GM12864 (cell line): ENCODE results near the gene DYRK1A.

Source experiments
- DNase-seq: peaks from one replicate; pipeline ENCODE4 v3.0.0-alpha.2; 2011; ENCODE audit warnings: low read depth
- H3K4me3 ChIP-seq: 2 replicates; pipeline ENCODE4 v1.5.1; 2011; ENCODE audit warnings: mild to moderate bottlenecking, low read depth, low read length, control low read depth
- TF ChIP-seq, protein P1 (sequence below): IDR thresholded peaks from 2 replicates; pipeline ENCODE4 v1.5.1; 2011; ENCODE audit warnings: low read depth, mild to moderate bottlenecking, moderate library complexity, low read length, control low read depth, inconsistent platforms; ENCODE audit errors: missing control alignments

DYRK1A gene

DNA sequence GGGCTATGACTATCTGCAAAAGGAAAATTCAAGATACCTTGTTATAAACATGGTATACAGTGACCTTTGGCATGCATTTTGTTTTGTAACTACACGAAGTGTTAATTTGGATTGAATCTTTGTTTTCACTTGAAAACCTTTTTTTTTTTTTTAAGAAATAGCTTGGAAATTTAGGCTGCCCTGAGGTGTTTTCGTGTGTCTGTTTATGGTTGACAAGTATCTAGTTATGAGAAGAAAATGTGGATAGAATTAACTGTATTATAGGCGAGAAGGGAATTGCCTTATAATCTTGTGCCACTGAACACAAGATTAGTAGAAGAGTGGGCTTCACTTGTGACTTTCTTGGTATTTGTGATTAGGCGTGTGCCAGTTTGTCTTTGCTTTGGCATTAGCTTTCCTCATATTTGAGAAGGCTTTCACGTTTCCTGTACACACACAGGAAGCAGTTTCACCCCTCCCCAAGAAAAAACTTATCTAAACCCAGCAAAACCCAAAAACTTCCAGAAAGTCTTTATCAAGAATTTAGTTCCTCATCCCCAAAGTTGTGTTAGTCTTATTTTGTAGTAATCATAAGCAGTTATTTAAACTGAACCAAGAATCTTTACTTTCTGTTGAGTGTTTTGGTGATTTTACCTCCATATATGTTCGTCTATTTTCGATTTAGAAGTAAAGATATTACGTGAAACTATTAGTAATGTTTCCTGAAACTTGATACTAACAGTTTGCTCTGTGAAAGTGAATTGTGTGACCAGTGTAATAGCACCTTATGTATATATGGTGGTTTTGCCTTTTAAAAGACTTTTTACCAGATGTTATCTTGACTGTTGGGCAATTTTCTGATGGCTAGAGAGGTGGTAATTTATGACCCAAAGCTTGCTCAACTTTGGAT, 3.8 kb downstream of the DYRK1A start:
- H3K4me3 ChIP-seq = peak overlapping the region; percentile 35
- TF ChIP-seq, protein P1, sequence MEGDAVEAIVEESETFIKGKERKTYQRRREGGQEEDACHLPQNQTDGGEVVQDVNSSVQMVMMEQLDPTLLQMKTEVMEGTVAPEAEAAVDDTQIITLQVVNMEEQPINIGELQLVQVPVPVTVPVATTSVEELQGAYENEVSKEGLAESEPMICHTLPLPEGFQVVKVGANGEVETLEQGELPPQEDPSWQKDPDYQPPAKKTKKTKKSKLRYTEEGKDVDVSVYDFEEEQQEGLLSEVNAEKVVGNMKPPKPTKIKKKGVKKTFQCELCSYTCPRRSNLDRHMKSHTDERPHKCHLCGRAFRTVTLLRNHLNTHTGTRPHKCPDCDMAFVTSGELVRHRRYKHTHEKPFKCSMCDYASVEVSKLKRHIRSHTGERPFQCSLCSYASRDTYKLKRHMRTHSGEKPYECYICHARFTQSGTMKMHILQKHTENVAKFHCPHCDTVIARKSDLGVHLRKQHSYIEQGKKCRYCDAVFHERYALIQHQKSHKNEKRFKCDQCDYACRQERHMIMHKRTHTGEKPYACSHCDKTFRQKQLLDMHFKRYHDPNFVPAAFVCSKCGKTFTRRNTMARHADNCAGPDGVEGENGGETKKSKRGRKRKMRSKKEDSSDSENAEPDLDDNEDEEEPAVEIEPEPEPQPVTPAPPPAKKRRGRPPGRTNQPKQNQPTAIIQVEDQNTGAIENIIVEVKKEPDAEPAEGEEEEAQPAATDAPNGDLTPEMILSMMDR = no peak
- no peak for DNase-seq

DNA sequence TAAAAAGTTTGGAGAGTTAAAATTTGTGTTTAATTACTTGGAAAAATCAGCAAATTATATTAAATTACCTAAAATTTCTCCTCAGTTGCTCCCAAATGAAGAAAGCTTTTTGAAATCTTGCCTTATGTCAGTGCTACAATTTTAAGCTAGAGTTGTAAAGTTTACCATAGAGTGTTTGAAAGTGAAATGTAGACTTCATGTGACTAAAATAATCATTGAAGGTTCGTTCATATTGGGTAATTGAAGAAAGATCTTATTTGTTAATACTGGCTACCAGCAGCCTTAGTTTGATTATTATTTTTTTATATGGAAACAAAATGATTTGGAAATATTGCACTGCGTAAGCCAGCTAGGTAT, 4.4 kb downstream of the DYRK1A start:
- no peak for DNase-seq
- H3K4me3 ChIP-seq = no peak overlapping the region; the same call in 1 of the 2 replicates
- TF ChIP-seq, protein P1 = no peak

DNA sequence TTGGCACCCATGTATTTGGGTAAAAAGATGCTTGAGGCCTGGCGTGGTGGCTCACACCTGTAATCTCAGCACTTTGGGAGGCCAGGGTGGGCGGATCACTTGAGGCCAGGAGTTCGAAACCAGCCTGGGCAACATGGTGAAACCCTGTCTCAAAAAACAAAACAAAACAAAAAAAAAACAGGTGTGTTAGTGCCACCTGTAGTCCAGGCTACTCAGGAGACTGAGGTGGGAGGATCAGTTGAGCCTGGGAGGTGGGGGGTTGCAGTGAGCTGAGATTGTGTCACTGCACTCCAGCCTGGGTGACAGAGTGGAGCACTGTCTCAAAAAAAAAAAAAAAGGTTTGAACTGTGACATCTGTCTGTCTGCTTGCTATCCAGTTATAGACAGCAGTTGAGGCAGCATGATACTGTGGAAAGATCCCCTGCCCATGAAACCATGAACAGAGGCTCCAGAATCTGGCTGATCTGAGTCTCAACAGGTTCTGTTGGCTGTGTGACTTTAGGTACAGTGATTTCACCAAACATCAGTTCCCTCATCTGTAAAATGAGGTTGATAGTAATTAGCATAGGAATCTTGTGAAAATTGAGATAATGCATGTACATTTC, 5.7 kb downstream of the DYRK1A start:
- DNase-seq = no peak
- TF ChIP-seq, protein P1 = no peak
- H3K4me3 ChIP-seq = no peak overlapping the region

DNA sequence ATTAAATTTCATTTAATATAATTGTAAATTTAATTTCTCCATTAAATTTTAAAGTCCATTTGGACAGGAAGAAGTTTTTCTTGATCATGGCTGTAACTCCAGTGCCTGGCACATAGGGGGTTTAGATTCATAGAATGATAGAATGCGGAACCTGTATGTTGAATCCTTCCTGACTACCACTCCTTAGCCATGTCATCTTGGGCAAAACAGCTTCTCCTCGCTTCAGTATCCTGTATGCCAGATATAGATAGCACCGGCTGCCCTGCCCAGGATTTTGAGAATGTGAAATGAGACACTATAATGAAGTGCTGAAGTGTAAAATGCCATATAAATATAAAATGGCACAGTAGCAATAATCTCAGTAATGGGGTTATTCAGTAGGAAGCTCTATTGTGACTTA, 6.4 kb downstream of the DYRK1A start:
- no peak for DNase-seq
- TF ChIP-seq, protein P1 = no peak

DNA sequence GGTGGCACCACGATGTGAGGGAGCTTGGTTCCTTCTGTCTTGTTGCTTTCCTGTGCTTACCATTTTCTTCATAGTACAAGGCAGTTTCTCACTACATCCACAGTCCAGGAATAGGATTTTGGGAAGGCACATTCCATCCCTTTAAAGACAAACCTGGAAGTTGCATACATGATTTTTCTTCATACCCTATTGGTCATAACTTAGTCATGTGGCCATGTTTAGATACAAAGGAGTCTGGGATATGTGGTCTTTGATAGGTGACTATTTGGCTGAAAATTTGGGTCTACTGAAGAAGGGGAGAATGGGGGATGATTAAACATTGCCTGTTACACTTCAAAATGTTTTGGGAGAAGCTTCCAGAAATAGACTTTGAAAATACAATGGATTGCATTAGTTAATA, 7.0 kb downstream of the DYRK1A start:
- no peak for DNase-seq
- H3K4me3 ChIP-seq = no peak overlapping the region
- TF ChIP-seq, protein P1 = no peak

More for the DNA sequence above, 6.4 kb downstream of the DYRK1A start:
- H3K4me3 ChIP-seq = no peak overlapping the region

DNA sequence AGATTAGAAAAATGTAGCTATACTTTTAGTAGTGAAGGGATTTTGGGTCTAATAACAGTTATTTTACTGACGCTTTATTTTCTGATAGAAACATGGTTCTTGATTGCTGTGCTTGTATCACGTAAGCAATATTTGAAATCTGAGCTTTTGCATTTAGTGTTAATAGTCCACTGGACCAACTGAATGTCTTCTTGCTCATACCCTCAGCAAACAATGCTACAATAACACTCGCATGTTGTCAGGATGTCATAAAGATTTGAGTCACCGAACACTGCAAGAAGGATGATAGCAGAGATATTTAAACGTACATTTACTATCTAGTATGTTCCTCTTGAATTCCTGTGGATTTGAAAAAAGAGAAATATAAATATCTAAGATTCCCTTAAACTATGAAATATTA, 7.5 kb downstream of the DYRK1A start:
- no peak for DNase-seq
- no peak overlapping the region for H3K4me3 ChIP-seq
- TF ChIP-seq, protein P1 = no peak
